GM18951 (cell line): ENCODE results near the gene LRRC15.

ENCODE experiments used
- POLR2A ChIP-seq: IDR thresholded peaks from 4 replicates; pipeline ENCODE4 v1.6.1; 2011; ENCODE audit warnings: mild to moderate bottlenecking; ENCODE audit not compliant: insufficient read length, insufficient read depth; ENCODE audit errors: extremely low read depth
- in situ Hi-C: fragments of 300-500 bp; cut with MboI; formaldehyde crosslinking; loops from one replicate; pipeline ENCODE4 v1.12.0; 2022; ENCODE audit warnings: low sequenced_read_pairs, mixed read lengths, inconsistent platforms; ENCODE audit not compliant: unreplicated experiment

Gene LRRC15

DNA sequence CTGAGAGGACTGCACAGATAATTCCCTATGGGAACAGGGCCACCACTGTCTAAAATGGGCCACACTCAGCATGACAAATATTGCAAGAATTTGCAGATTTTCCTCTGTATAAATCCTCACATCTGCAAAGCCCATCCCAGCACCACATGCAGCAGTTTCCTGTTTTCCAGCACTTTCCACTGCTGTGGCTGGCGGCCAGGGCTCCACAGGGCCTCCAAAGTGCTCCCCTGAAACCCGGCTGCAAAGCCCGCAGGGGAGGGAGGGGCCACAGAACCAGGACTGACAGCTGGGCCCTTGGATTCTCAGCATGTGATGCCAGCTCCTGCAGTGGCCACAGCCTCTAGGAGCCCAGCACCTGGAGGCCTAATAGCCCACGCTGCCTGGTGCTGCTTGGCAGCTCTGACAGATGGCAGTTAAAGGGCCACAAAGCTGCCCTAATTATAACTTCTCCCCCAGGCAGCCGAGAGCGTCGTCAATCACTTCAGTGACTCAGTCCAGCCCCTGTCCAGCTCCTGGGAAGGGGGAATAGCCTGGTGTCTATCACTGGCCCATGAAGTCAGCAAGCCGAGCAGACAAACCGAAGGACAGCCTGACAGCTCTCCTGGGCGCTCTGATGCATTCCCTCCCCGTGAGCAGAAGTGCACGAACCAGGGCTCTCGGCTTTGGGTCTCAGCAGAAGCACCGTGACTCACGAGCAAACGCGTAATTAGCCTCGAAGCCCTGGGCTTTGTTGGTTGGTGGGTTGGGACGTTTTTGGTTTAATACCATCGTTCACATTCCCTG is 4.7 kb downstream of the LRRC15 start:
- no peak for TF ChIP-seq POLR2A
- in situ Hi-C loops: no loop called here

GRCh38 chr3:194364314-194364651 is 5.3 kb downstream of the LRRC15 start:
- in situ Hi-C loops: no loop called here
- no peak for TF ChIP-seq POLR2A

- TF ChIP-seq POLR2A: no peak
- in situ Hi-C loops: no loop called here
These were observed 9.0 kb downstream of the LRRC15 start for GRCh38 chr3:194360568-194360967.

DNA sequence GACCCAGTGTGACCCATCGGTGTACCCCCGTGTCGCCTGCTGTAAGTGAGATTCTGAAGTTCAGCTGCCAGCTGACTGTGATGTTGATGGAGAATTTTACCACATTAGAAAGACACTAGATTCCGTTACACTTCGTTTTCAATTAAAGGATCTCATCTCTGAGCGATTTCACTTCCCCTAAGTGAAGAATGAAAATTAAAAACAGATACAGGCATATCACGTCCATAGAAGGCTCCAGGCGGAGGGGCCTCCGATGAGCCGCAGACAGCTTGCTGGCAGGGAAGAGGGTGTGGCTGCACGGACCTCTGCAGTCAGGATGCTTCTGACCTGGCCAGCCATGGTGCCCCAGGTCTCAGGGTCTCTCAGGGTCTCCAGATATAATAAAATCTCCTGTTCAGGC is 11.9 kb downstream of the LRRC15 start:
- in situ Hi-C loops: no loop called here
- no peak for TF ChIP-seq POLR2A

GRCh38 chr3:194355379-194355778 is 14.2 kb downstream of the LRRC15 start:
- no peak for TF ChIP-seq POLR2A
- in situ Hi-C loops: no loop called here

- no peak for TF ChIP-seq POLR2A
These were observed 15.2 kb downstream of the LRRC15 start for GRCh38 chr3:194354315-194354714.

GRCh38 chr3:194352667-194353246 is 16.8 kb downstream of the LRRC15 start:
- in situ Hi-C loops: no loop called here
- no peak for TF ChIP-seq POLR2A

More at GRCh38 chr3:194354315-194354714, 15.2 kb downstream of the LRRC15 start:
- in situ Hi-C loops: no loop called here

DNA sequence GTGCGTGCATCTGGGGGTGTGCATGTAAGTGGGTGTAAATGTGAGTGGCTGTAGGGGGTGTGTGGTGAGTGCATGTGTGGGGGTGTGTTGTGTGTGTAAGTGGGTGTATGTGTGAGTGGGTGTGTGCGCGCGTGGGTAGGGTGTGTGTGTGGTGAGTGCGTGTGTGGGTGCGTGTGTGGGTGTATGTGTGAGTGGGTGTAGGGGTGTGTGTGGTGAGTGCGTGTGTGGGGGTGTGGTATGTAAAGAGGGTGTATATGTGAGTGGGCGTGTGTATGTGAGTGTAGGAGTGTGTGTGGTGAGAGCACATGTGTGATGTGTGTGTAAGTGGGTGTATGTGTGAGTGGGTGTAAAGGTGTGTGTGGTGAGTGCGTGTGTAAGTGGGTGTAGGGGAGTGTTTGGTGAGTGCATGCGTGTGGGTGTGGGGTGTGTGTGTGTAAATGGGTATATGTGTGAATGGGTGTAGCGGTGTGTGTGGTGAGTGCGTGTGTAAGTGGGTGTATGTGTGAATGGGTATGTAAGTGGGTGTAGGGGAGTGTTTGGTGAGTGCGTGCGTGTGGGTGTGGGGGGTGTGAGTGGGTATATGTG is 17.5 kb downstream of the LRRC15 start:
- in situ Hi-C loops: no loop called here
- no peak for TF ChIP-seq POLR2A

- in situ Hi-C loops: no loop called here
- TF ChIP-seq POLR2A: no peak
These were observed 18.4 kb downstream of the LRRC15 start, which contains the start of gene CPN2 for GRCh38 chr3:194351080-194351672. Gene CPN2, minus strand, starts transcription at chr3:194351328. Its CDS starts 8,626 bp downstream, at chr3:194342702.

DNA sequence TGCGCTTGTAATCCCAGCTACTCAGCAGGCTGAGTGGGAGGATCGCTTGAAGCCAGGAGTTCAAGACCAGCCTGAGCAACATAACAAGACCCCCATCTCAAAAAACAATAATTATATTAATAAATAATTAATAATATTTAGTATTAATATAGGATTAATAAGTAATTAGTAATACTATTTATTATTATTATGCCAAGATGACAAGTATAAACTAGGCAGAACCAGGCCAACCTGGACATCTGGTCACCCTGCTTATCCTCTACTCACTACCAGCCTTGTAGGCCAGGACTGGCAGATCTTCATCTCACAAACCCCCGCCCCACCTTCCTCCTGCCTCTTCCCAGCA is 18.8 kb downstream of the LRRC15 start:
- in situ Hi-C loops: no loop called here
- no peak for TF ChIP-seq POLR2A

- TF ChIP-seq POLR2A: no peak
- in situ Hi-C loops: no loop called here
These were observed 21.2 kb downstream of the LRRC15 start for GRCh38 chr3:194348354-194348753.

- no peak for TF ChIP-seq POLR2A
- in situ Hi-C loops: no loop called here
These were observed 22.9 kb downstream of the LRRC15 start for GRCh38 chr3:194346621-194347020.

GRCh38 chr3:194346035-194346434 is 23.5 kb downstream of the LRRC15 start:
- TF ChIP-seq POLR2A: no peak
- in situ Hi-C loops: no loop called here

DNA sequence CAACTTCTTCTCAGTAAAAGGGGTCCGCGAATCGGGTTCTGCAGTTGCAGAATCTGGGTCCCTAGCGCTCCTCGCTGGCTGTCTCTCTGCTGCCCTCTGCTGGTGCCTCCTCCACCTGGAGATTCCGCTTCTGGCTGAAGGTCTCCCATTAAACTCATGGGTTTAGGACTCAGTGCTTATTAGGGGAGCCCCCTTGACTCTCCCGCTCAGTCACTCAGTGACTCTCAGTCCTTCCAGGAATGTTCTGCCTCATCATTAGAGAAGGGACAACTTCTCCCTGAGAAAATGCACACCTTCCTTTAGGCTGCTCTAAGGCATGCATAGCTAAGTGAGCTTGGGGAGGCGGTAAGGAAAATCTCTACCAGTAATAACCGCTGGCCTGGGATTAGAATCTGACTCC is 25.5 kb downstream of the LRRC15 start:
- in situ Hi-C loops: no loop called here

More for the DNA sequence above, 25.5 kb downstream of the LRRC15 start:
- no peak for TF ChIP-seq POLR2A
